GM12878 (cell line): Measurements from ENCODE around the gene SSMEM1.

Experiments used
- CTCF ChIP-seq, 3 experiments: IDR thresholded peaks in 2 of 3; conservative IDR thresholded peaks in 1 of 3; 2 replicates each; pipeline ENCODE4 v1.5.1; 2011; ENCODE audit warnings: low read depth in 3 of 3, low read length in 3 of 3, mild to moderate bottlenecking in 3 of 3, control low read depth in 2 of 3, moderate library complexity in 2 of 3, inconsistent platforms in 1 of 3, mixed read lengths in 1 of 3; ENCODE audit not compliant: control insufficient read depth in 2 of 3, insufficient read depth in 1 of 3; ENCODE audit errors: extremely low read depth in 1 of 3
- MAX ChIP-seq: IDR thresholded peaks from 2 replicates; pipeline ENCODE4 v1.6.1; 2012; ENCODE audit warnings: low read depth, low read length, improper control_type of control experiment
- NR2F1 ChIP-seq: fragments of 450-650 bp; conservative IDR thresholded peaks from 2 replicates; pipeline ENCODE4 v1.6.1; 2017; ENCODE audit warnings: mild to moderate bottlenecking
- POLR2A ChIP-seq: IDR thresholded peaks from 2 replicates; pipeline ENCODE4 v1.6.1; 2011; ENCODE audit warnings: low read depth, mild to moderate bottlenecking, low read length
- SREBF2 ChIP-seq: IDR thresholded peaks from 2 replicates; pipeline ENCODE4 v1.6.1; 2012; ENCODE audit warnings: mild to moderate bottlenecking, low read length
- TCF3 ChIP-seq: IDR thresholded peaks from 2 replicates; pipeline ENCODE4 v1.6.1; 2012; ENCODE audit warnings: low read depth, mild to moderate bottlenecking, low read length, borderline replicate concordance; ENCODE audit not compliant: insufficient read depth
- YY1 ChIP-seq: IDR thresholded peaks from 2 replicates; pipeline ENCODE4 v1.6.1; 2011; ENCODE audit warnings: low read depth, mild to moderate bottlenecking, low read length

- no peak for TF ChIP-seq TCF3
- TF ChIP-seq CTCF (IDR thresholded peaks at IDR 0.05 in 2 of 3, conservative IDR thresholded peaks at IDR 0.05 in 1 of 3; ENCODE audit: control insufficient read depth in 2 of 3, extremely low read depth in 1 of 3, insufficient read depth in 1 of 3, low read depth in 3 of 3, low read length in 3 of 3), result no peak
- TF ChIP-seq NR2F1, result no peak
- TF ChIP-seq YY1, result no peak
- no peak for TF ChIP-seq SREBF2
- no peak for TF ChIP-seq POLR2A
- TF ChIP-seq MAX, result no peak
Measured at GRCh38 chr7:130218806-130219620, 11.4 kb downstream of the SSMEM1 start.
